GDM1 (cell line): Measurements from ENCODE around the gene MYB.
"Not testable (repeated sequence)": the region's sequence is repeated elsewhere in the genome, so short reads cannot be mapped to it uniquely, and the experiment has no call there.

Source experiments
- DNase-seq: peaks from one replicate; lab custom pipeline; 2025; lab: John Stamatoyannopoulos, UW

Gene MYB

DNA sequence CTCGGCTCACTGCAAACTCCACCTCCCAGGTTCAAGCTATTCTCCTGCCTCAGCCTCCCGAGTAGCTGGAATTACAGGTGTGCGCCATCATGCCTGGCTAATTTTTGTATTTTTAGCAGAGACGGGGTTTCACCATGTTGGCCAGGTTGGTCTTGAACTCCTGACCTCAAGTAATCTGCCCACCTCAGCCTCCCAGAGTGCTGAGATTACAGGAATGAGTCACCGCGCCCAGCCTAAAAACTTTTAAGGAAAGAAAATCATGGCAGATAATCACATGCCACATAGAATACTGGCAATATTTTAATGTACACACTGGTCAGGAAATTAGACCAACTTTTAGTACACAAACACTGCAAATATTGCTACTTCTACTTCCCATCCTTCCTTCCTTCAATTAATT is 16.7 kb upstream of the MYB start:
- not testable (repeated sequence) for DNase-seq

- no peak for DNase-seq
Measured at GRCh38 chr6:135165031-135165430, 16.1 kb upstream of the MYB start.

GRCh38 chr6:135166515-135166914 is 14.6 kb upstream of the MYB start:
- DNase-seq: no peak

GRCh38 chr6:135167617-135168016 is 13.5 kb upstream of the MYB start:
- DNase-seq: no peak

- DNase-seq: no peak
Measured at GRCh38 chr6:135168766-135169165, 12.3 kb upstream of the MYB start.

- no peak for DNase-seq
Measured at GRCh38 chr6:135170238-135170637, 10.9 kb upstream of the MYB start.

DNA sequence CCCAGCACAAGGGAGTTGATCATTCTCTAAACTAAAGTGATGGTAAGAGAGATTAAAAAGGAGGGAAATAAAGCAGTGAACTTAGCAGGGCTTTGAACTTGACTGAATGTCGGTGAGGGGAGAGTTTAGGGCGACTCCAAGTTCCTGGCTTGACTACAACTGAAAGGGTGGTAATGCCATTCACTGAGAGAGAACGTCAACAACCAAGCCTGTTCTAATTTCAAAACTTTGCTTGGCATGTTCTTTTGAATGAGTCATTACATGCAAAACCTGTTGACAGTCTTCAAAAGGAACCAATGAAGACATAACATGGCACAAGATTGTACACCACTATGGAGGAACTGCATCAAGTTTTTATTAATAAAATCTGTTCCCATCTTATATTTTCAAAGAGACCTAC is 10.3 kb upstream of the MYB start:
- DNase-seq: no peak

- no peak for DNase-seq
Measured at GRCh38 chr6:135173242-135173988, 7.7 kb upstream of the MYB start.

DNA sequence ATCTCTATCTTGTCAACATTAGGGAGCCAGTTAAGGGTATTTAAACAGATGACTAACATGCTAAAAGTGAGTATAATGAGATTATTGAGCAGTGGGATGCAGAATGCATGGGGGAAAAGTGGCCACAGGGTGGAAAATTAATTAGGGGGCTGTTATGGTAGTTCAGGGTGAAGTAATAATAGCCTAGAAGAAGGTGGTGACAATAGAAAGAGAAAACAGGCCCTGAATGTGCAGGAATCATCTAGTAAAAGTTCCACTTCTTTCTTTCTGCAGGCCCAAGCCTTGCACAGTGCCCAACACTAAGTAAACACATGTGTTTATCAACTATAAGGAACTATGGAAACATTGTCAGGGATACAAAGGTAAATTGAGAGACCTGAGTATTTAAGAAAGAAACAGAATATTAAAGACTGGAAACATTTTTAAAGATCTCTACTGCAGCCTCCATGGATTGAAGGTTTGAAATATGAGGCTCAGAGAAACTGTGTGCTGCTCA is 7.1 kb upstream of the MYB start:
- no peak for DNase-seq

- DNase-seq: no peak
Measured at GRCh38 chr6:135176058-135176457, 5.0 kb upstream of the MYB start.

DNA sequence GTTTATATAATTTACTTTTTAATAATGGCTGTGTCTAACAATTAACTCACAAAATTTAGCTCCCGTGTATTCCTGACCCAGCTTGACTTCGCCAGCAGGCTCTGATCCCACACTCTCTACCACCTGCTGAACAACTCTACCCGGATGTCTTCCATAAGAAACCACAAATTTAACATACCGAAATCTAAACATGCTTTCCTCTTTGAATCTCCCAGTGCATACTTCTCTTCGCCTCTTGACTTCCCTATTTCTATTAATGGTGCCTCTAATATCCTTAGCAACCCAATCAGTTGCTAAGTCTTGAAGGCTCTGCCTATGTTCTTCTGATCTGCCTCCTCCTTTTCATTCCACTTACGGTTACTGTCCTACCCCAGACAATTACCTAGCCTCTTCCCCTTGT is 4.6 kb upstream of the MYB start:
- DNase-seq: no peak

- no peak for DNase-seq
Measured at GRCh38 chr6:135179372-135179771, 1.7 kb upstream of the MYB start.

GRCh38 chr6:135179920-135180541 is 1.1 kb upstream of the MYB start:
- DNase-seq: no peak

- no peak for DNase-seq
Measured at GRCh38 chr6:135181333-135182070, 394 bp downstream of the MYB start.

- DNase-seq: no peak
Measured at GRCh38 chr6:135182071-135183001, 1.2 kb downstream of the MYB start.

DNA sequence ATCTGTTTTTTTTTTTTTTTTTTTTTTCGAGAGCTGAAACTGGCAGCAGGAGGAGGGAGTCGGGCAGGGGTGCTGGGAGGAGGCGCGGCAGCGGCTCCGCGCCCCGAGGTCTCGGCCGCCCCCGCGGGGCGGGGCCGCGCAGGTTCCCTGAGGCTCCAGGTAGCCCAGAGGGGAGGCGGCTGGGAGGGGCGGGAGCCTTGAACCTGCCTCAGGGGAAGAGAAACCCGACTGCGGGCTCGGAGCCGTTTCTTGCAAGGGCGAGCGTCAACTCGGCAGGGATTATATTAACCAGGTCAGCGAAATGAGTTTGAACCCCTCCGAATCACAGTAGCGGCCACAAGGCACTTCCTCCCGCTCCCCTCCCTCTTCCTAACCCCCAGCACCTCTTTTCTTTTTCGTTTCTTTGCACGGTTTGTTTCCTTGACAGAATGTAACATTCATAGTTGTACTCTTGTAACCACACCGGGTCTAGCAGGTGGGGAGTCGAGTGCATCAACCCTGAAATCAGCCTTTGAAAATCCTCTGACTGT is 2.0 kb downstream of the MYB start:
- DNase-seq: no peak

DNA sequence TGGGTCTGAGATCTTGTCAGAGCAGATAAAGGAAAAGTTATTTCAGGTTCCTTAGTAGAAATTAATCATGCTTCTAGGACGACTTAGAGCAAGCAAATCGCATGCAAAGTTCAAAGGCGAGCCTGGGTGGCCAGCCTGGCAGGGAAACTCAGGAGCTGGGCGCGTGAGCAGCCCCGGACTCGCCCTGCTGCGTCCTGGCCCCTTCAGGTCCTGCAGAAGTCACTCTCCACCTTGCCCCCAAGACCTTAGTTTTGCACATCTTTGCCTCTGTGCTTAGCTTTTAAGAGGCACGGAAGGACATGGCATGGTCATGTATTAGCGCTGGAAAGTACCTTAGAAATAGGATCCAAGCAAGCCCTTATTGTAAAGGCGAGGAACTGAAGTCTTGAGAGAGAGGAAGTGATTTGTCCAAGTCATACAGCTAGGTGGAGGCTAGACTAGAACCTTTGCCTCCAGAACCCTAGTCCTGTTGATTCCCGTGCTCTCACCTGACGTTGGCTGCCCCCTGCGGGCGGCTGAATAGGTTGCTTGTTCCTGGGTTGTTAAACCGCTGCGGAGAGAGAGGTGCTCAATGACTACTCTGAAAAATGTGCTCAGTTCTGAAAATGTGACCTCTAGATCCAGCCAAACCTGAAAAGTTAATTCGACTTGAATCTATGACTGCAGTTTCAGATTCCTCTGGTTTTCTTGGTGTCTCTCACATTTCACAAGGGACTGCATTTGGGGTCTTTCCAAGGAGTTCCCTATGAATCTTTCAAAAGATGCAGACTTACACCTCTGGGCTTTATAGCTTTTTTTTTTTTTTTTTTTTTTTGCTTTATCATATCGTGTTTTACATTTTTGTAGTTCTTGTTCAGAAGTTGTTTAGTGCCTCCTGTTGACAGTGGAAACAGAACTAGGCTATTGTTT is 2.7 kb downstream of the MYB start:
- peak; percentile 57 for DNase-seq

DNA sequence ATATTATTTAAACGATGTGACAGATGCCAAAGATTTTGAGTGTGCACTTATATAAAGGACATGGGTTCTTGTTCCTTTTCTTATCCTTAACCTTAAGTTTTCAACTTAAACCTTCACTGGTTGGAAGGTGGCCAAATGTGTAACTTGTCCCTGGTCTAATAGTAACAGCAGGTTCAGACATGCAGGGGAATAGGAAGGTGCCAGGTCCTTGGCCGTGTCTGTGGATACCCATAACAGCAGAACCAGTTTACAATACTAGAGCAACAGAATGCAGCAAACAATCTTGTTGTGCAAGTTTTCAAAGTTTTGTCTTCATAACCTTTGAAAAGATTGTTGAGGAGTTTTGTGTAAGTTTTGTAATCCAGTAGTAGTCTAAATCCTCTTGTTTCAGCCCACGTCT is 4.4 kb downstream of the MYB start:
- no peak for DNase-seq

- DNase-seq: no peak
Measured at GRCh38 chr6:135186255-135186654, 5.1 kb downstream of the MYB start.

DNA sequence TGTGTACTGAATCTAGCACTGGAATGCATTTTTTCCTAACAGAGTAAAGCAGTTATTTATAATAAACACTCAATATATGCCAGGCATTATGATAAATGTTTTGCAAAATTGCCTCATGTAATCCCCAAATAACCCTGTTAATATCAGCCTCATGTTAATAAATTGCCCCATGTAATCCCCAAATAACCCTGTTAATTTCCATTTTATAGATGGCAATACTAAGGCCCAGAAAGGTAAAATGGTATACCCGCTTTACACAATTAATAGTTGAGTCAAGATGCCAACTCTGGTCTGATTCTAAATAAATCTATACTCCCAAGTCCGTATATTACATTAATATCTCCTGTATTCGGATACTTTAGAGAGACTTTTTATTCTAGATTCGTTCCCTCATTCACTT is 6.3 kb downstream of the MYB start:
- DNase-seq: no peak

- no peak for DNase-seq
Measured at GRCh38 chr6:135188718-135189117, 7.6 kb downstream of the MYB start.
